Tibial artery (tissue), 4 donors: ENCODE results near the gene TMEM141.

Experiments
- DNase-seq, 2 donors: peaks; one replicate each; pipeline ENCODE4 v3.0.0-alpha.2; 2019
- H3K27ac ChIP-seq, 2 donors: fragments of 200-600 bp; sonication (generic) in 1 of 2; 1 replicate in 1 of 2; 2 replicates in 1 of 2; pipeline ENCODE4 v1.5.1; 2018 to 2019; ENCODE audit warnings: mild to moderate bottlenecking in 1 of 2
- H3K27me3 ChIP-seq, 2 donors: fragments of 200-600 bp; sonication (generic) in 1 of 2; one replicate each; pipeline versions ENCODE4 v1.5.1 to v1.6.0; 2016 to 2019
- H3K36me3 ChIP-seq, 3 donors: fragments of 200-600 bp; sonication (generic) in 2 of 3; one replicate each; pipeline ENCODE4 v1.5.1; 2016 to 2019; ENCODE audit warnings: mild to moderate bottlenecking in 2 of 3
- H3K4me1 ChIP-seq, 4 donors: fragments of 200-600 bp; sonication (generic) in 2 of 4; 1 replicate in 3 of 4; 2 replicates in 1 of 4; pipeline ENCODE4 v1.5.1; 2016 to 2019
- H3K4me3 ChIP-seq, 2 donors: fragments of 200-600 bp; sonication (generic) in 1 of 2; 1 replicate in 1 of 2; 2 replicates in 1 of 2; pipeline ENCODE4 v1.5.1; 2018 to 2019; ENCODE audit warnings: mild to moderate bottlenecking in 2 of 2
- H3K9me3 ChIP-seq, 3 donors: fragments of 200-600 bp; sonication (generic) in 1 of 3; one replicate each; pipeline ENCODE4 v1.5.1; 2016 to 2019
- CTCF ChIP-seq, 2 experiments: fragments of 200-600 bp in 1 of 2; fragments of 450-650 bp in 1 of 2; IDR thresholded peaks; one replicate each; pipeline ENCODE4 v1.5.1; 2017 to 2019; ENCODE audit warnings: antibody characterized with exemption in 2 of 2, mild to moderate bottlenecking in 1 of 2, moderate library complexity in 1 of 2
- intact Hi-C: fragments of 100-400 bp; cut with DNase I; formaldehyde crosslinking; loops from one replicate; pipeline ENCODE4 v1.15.0; 2023; ENCODE audit warnings: low total_unique reads

TMEM141 gene

GRCh38 chr9:136804509-136805206 is 13.5 kb downstream of the TMEM141 start:
- no peak for DNase-seq
- Histone ChIP-seq H3K4me3 (no peak overlapping the region), H3K9me3 (no peaks in the 10 kb centered on the region), H3K27ac (no peak overlapping the region), H3K27me3 (peaks cover 0 to 39% of the 10 kb centered on the region in 2 donors), H3K4me1 (peaks cover 0 to 59% (median 34%) of the 10 kb centered on the region in 4 donors), H3K36me3 (peaks cover 0 to under 1% (median 0%) of the 10 kb centered on the region in 3 donors)
- intact Hi-C loops = loop anchor here (5.0 kb wide), 1 partner anchor 38 kb away; the partner anchor contains the start of gene AJM1
- no peak for TF ChIP-seq CTCF (IDR thresholded peaks at IDR 0.05)

GRCh38 chr9:136805207-136805740 is 14.1 kb downstream of the TMEM141 start:
- H3K27ac ChIP-seq = no peak overlapping the region
- TF ChIP-seq CTCF (IDR thresholded peaks at IDR 0.05) = no peak
- H3K27me3 ChIP-seq = peaks cover 0 to 32% of the 10 kb centered on the region in 2 donors
- peaks cover 0 to 6% (median 0%) of the 10 kb centered on the region in 3 donors for H3K36me3 ChIP-seq
- DNase-seq = no peak
- H3K4me1 ChIP-seq = peaks cover 0 to 59% (median 31%) of the 10 kb centered on the region in 4 donors
- H3K9me3 ChIP-seq = no peaks in the 10 kb centered on the region
- no peak overlapping the region for H3K4me3 ChIP-seq
- intact Hi-C loops = loop anchor here (5.0 kb wide), 1 partner anchor 37 kb away; the partner anchor contains the start of gene AJM1

- Histone ChIP-seq H3K36me3 (peaks cover 0 to 6% (median 0%) of the 10 kb centered on the region in 3 donors), H3K27me3 (peaks cover 0 to 24% of the 10 kb centered on the region in 2 donors), H3K4me1 (peaks cover 0 to 57% (median 28%) of the 10 kb centered on the region in 4 donors), H3K9me3 (no peaks in the 10 kb centered on the region), H3K4me3 (no peak overlapping the region), H3K27ac (no peak overlapping the region)
- no peak for DNase-seq
- TF ChIP-seq CTCF (IDR thresholded peaks at IDR 0.05) = no peak
- intact Hi-C loops = loop anchor here (5.0 kb wide), 1 partner anchor 36 kb away; the partner anchor contains the start of gene AJM1
Observed at GRCh38 chr9:136806067-136806466, 14.9 kb downstream of the TMEM141 start.

GRCh38 chr9:136806631-136807201 is 15.6 kb downstream of the TMEM141 start:
- intact Hi-C loops = loop anchor here (5.0 kb wide), 1 partner anchor 36 kb away; the partner anchor contains the start of gene AJM1
- H3K36me3 ChIP-seq = peaks cover 0 to 9% (median 0%) of the 10 kb centered on the region in 3 donors
- no peak for DNase-seq
- H3K27ac ChIP-seq = peak overlapping the region; percentile 83 to 93
- H3K9me3 ChIP-seq = no peaks in the 10 kb centered on the region
- H3K4me3 ChIP-seq = peak overlapping the region; percentile 94 to 99
- peaks cover 0 to 18% of the 10 kb centered on the region in 2 donors for H3K27me3 ChIP-seq
- peaks cover 0 to 52% (median 26%) of the 10 kb centered on the region in 4 donors for H3K4me1 ChIP-seq
- no peak for TF ChIP-seq CTCF (IDR thresholded peaks at IDR 0.05)

- intact Hi-C loops = loop anchor here (5.0 kb wide), 1 partner anchor 35 kb away; the partner anchor contains the start of gene AJM1
- no peaks in the 10 kb centered on the region for H3K9me3 ChIP-seq
- peak within 1 kb of the TSS; percentile 94 to 99 for H3K4me3 ChIP-seq
- H3K36me3 ChIP-seq = peaks cover 0 to 16% (median 0%) of the 10 kb centered on the region in 3 donors
- H3K27me3 ChIP-seq = peaks cover 0 to 10% of the 10 kb centered on the region in 2 donors
- H3K4me1 ChIP-seq = peaks cover 0 to 52% (median 26%) of the 10 kb centered on the region in 4 donors
- TF ChIP-seq CTCF (IDR thresholded peaks at IDR 0.05) = peak in 1 of 2 experiments; percentile 31
- DNase-seq = peak; percentile 57 to 86
- peak within 1 kb of the TSS; percentile 83 to 93 for H3K27ac ChIP-seq
Observed at GRCh38 chr9:136807281-136808074, 16.3 kb downstream of the TMEM141 start, which contains the start of gene RABL6. RABL6 (plus strand) TSS chr9:136807948; CDS start chr9:136808197, 249 bp downstream.
